ENCODE measurements around the gene CCDC24.
A peak's percentile ranks its signal among the peaks of the same experiment; 100 is the strongest.

Gene CCDC24

GRCh38 chr1:44029260-44029910, 38.0 kb downstream of the CCDC24 start:
- peak; percentile 66 for DNase-seq

- peak; percentile 80 for DNase-seq
Measured at GRCh38 chr1:44029911-44030604, 38.7 kb downstream of the CCDC24 start.

- DNase-seq, result no peak
Measured at GRCh38 chr1:44030605-44031251, 39.3 kb downstream of the CCDC24 start.

GRCh38 chr1:44031252-44032169, 40.1 kb downstream of the CCDC24 start, which contains the start of gene SLC6A9:
Gene SLC6A9, minus strand, starts transcription at chr1:44031462. Its CDS starts 7,185 bp downstream, at chr1:44024277.
- no peak for DNase-seq

GRCh38 chr1:44032170-44032790, 40.9 kb downstream of the CCDC24 start:
- no peak for DNase-seq

GRCh38 chr1:44033041-44033575, 41.7 kb downstream of the CCDC24 start:
- no peak for DNase-seq

GRCh38 chr1:44033756-44034155, 42.4 kb downstream of the CCDC24 start:
- DNase-seq, result no peak

- DNase-seq, result no peak
Measured at GRCh38 chr1:44034423-44034822, 43.0 kb downstream of the CCDC24 start.

GRCh38 chr1:44034976-44035716, 43.7 kb downstream of the CCDC24 start:
- no peak for DNase-seq

GRCh38 chr1:44035726-44036408, 44.5 kb downstream of the CCDC24 start:
- DNase-seq, result no peak

- DNase-seq, result peak; percentile 46
Measured at GRCh38 chr1:44036409-44037139, 45.2 kb downstream of the CCDC24 start.

GRCh38 chr1:44037154-44037553, 45.8 kb downstream of the CCDC24 start:
- DNase-seq, result no peak

- no peak for DNase-seq
Measured at GRCh38 chr1:44038876-44039657, 47.7 kb downstream of the CCDC24 start.

- DNase-seq, result no peak
Measured at GRCh38 chr1:44040418-44040817, 49.0 kb downstream of the CCDC24 start.

- DNase-seq, result no peak
Measured at GRCh38 chr1:44040846-44041245, 49.4 kb downstream of the CCDC24 start.

GRCh38 chr1:44043176-44044070, 52.0 kb downstream of the CCDC24 start:
- DNase-seq, result no peak

GRCh38 chr1:44044071-44044801, 52.8 kb downstream of the CCDC24 start:
- no peak for DNase-seq

Data from GDM1 (cell line).